Stimulated activated CD8-positive, alpha-beta memory T cell treated with anti-CD3 and anti-CD28 coated beads, Interleukin-15, amount 100 ng/mL, for 24 hours (primary cell): ENCODE results near the gene GYG2.
"Not testable (repeated sequence)": the region's sequence is repeated elsewhere in the genome, so short reads cannot be mapped to it uniquely, and the experiment has no call there.

Experiments
- DNase-seq: peaks from one replicate; pipeline ENCODE4 v3.0.0-alpha.2; 2020; ENCODE audit warnings: low read depth

GYG2 gene

DNA sequence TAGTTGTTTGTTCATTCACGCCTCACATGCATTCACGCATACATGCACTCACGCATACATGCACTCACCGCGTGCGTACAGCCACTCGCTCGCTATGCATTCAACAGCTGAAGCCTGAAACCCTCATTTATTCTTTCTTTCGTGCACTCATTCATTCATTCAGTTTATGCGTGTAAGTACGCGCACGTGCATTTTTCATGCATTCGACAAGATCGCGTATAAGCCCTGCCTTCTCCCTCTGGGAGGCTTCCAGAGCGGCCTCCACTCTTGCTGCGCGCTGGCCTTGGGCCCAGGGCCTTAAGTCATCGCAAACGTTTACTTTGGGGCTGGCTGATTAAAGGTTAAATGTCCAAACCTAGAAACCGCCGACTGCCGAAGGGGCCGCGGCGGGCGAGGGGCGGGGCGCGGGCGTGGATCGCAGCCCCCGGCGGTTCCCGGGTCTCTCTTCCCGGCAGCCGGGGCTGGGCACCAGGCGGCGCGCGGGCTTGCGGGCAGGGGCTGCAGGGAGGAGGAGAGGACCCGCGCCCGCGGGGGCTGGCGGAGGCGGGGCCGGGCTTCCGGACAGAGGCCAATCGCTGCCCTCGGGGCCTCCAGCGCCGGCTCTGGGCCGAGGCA, at the start of gene GYG2:
Gene GYG2 (plus strand): TSS at position 587 of the 615 bp plus-strand sequence. CDS start 1,259 bp downstream, outside the sequence.
- DNase-seq = no peak

- DNase-seq = not testable (repeated sequence)
Measured at GRCh38 chrX:2780472-2781225, 48.1 kb upstream of the GYG2 start.

GRCh38 chrX:2781226-2781571, 47.5 kb upstream of the GYG2 start:
- DNase-seq = no peak

GRCh38 chrX:2781698-2782097, 47.0 kb upstream of the GYG2 start:
- no peak for DNase-seq

DNA sequence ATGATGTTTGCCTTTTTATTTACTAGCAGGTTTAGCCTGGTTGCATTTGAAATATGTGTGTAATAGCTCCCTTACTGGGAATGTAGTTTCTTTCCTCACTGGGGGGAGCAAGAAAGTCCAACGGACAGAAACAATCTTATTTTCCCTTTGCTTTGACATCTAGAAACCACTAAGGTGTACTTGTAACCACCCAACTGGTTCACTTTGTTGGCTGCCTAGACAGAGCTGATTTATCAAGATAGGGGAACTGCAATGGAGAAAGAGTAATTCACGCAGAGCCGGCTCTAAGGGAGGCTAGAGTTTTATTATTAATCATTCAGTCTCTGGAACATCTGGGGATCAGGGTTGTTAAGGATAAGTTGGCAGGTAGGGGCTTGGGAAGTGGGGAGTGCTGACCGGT, 46.6 kb upstream of the GYG2 start:
- no peak for DNase-seq

GRCh38 chrX:2782778-2783177, 46.0 kb upstream of the GYG2 start:
- DNase-seq = no peak

- DNase-seq = no peak
Measured at GRCh38 chrX:2784026-2784425, 44.7 kb upstream of the GYG2 start.

DNA sequence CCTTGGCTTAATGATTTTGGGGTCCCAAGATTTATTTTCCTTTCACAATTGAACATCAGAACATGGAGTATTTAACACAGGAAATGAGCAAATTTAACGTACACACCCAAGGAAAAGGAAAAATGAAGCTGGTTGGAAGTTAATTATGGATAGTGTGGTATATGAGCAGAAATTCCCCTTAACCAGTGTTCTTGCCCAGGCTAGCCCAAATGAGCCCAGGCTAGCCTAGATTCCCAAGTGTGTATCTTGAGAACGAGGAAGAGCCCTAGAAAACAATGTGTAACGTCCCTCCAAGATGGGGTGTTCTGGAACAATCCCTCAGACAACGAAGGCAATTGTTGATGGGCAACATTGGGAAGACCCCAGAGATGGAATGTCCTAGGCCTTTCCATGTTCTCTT, 43.2 kb upstream of the GYG2 start:
- DNase-seq = no peak

DNA sequence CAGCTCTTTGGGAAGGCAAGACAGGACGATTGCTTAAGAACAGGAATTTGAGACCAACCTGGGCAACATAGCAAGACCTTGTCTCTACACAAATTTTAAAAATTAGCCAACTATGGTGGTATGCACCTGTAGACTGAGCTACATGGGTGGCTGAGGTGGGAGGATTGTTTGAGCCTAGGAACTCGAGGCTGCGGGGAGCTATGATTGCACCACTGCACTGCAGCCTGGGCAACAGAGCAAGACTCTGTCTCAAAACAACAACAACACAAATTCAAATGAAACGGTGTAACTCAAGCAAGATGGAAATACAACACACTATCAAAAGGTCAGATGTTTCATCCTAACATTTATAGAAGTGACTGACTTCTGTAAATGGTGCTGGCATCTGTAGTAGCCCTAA, 39.8 kb upstream of the GYG2 start:
- no peak for DNase-seq

DNA sequence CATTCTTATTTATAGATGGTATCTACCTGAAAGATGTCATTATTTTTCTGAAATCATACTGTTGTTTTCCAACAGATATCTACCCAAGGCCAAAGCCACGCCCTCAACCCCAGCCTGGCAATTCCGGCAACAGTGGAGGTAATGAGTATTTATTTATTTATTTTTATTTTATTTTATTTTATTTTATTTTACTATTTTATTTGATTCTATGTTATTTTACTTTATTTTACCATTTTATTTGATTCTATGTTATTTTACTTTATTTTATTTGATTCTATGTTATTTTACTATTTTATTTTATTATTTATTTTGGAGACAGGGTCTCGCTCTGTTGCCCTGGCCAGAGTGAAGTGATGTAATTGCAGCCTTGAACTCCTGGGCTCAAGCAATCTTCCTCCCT, 39.2 kb upstream of the GYG2 start:
- no peak for DNase-seq

DNA sequence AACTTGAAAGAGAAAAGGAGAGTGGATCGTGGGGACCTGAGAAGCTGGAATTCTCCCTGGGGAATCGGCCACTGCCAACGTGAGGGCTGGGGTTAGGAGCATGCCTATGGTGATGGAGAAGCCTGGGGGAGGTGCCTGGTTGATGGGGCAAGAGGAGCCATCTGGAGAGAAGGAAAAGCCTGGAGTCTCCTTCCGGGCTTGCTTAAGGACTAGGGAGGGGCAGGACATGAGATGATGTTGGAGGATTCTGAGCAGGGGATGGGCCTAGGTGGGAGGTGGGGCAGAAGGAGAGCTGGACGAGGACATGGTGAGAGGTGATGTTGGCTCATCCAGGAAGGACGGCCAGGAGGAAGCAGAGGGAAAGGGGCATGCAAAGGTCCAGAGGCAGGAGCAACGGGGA, 35.0 kb upstream of the GYG2 start:
- no peak for DNase-seq

- no peak for DNase-seq
Measured at GRCh38 chrX:2794336-2794735, 34.4 kb upstream of the GYG2 start.

- DNase-seq = not testable (repeated sequence)
Measured at GRCh38 chrX:2796808-2797207, 31.9 kb upstream of the GYG2 start.

DNA sequence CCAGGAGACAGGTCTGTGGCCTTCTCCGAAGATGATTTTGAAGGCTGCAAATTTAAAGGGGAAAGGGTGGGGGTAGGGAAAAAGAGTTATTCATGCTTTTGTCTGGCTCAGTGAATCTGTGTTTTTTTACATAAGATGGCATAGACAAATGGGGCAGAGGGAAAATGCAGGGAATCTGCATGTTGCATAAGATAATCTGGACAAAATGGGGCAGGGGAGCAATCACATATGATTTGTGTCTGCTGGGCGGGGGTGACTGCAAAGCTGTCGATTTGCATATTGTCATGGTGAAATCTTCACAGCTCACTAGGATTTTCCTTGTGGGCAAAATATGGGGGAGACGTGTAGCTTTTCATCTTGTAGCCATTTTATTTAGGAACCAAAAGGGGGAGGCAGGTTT, 29.4 kb upstream of the GYG2 start:
- no peak for DNase-seq

GRCh38 chrX:2799980-2800379, 28.8 kb upstream of the GYG2 start:
- DNase-seq = not testable (repeated sequence)

- DNase-seq = no peak
Measured at GRCh38 chrX:2801223-2801622, 27.5 kb upstream of the GYG2 start.

DNA sequence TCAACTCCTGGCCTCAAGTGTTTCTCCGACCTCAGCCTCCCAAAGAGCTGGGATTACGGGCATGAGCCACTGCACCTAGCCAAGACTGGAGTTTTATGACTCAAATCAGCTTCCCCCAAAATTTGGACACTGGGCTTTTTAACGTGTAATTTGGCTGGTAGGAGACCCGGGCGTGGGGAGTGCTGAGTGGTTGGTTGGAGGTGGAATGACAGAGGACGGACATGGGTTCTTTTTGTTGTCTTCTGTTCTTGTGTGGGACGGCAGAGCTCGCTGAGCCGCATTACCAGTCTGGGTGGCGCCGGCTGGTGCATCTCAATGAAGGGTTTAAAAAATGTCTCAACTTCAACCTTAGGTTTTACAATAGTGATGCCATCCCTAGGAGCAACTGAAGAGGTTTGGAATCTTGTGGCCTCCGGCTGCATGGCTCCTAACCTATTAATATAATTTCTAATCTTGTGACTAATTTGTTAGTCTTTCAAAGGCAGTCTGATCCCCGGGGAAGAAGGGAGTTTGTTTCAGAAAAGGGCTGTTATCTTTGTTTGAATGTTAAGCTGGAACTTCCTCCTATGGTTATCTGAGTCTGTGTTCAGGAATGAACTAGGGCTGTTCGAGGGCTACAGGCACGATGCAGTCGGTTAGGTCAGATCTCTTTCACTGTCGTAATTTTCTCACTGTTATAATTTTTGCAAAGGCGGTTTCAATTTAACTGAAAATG, 26.2 kb upstream of the GYG2 start:
- DNase-seq = not testable (repeated sequence)

GRCh38 chrX:2803486-2803885, 25.2 kb upstream of the GYG2 start:
- DNase-seq = not testable (repeated sequence)

DNA sequence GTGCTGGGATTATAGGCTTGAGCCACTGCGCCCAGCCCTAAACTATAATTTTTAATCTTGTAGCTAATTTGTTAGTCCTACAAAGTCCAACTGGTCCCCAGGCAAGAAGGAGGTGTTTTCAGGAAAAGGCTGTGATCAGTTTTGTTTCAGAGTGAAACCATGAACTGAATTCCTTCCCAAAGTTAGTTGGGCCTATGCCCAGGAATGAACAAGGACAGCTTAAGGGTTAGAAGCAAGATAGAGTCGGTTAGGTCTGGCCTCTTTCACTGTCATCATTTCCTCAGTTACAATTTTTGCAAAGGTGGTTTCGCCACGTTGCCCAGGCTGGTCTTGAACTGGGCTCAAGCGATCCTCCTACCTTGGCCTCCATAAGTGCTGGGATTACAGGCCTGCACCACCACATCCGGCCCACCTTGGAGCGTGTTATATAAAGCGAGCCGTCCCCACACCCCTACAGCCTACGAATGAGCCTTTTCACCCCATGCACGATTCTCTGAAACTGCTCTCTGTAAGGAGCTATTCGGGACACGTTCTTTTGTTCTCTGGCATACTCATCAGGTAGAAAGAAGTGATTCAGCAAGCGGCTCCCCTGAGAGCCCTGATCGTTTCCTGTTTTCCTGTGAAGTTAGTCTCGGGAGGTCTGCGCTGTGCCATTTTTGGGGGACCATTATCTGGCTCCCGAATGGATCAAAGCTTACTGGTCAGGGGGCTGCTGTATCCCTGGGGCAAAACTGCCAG, 24.5 kb upstream of the GYG2 start:
- DNase-seq = not testable (repeated sequence)

DNA sequence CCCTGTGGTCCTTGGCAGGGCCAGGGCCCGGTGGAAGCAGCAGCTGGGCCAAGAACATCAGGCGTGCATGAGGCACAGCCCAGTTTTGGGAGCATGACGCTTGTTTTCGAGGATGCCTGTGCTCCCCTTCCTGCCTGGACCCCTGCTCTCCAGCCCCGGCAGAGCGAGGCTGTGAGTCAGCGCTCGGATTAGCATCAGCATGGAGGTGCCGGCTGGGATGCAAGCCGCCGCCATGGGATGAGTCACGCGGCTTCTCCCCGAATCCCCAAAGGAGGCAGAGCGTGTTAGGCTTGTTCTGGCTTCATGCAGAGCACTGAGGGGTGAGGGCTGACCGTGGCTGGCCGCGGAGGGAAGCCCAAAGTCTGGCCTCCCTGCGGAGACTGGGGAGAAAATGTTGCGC, 23.9 kb upstream of the GYG2 start:
- DNase-seq = not testable (repeated sequence)

- no peak for DNase-seq
Measured at GRCh38 chrX:2811271-2811670, 17.5 kb upstream of the GYG2 start.

DNA sequence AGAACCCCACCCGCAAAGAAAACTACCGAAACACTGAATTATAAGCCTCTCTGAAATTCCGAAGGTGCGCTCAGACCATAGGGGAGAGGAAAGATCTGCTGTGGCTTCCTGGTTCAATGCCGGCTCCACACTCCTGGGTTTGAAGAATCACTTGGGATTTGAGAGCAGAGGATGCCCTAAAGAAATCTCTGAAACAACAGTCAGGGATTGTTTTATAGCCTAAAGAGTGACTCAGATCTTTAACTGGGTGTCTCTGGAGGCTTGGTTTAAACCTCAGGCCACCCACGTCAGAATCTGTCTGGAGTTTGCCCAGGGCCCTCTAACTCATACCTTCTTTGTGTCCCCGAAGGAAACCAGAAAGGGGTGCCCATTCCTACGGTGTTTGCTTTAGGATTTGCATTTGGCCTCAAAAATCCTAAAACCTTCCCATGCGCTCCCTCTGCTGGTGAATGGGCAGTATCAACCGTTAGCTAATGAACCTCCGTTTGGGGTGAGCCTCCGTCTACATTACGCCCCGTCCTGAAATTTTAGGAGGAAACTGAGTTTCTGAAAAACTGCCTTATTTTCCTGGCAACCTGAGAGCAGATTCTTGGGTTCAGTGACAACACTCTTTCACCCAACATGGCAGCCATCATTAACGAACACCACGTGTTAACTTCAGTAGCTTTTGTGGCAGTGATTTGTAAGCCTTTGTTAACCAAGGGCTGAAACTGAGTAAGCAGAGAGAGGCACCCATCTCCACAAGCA, 16.4 kb upstream of the GYG2 start:
- not testable (repeated sequence) for DNase-seq
